WTC11 (cell line): ENCODE results near the gene TMEM135. TPM values are rescaled to one million over a fixed set of nuclear protein-coding genes. Genes with fewer than 3 reads are reported as not detected.
A peak's percentile ranks its signal among the peaks of the same experiment; 100 is the strongest.

Source experiments
- ATAC-seq: fragments of 200-7000 bp; cut with Tn5 transposase; 2 replicates; pipeline ENCODE4 v1.10.0; 2021; ENCODE audit warnings: mild to moderate bottlenecking, moderate library complexity
- CTCF ChIA-PET: fragments of 300-600 bp; sonication (Branson Sonifier 250); formaldehyde crosslinking; loops from one replicate; lab custom pipeline; 2021; ENCODE audit warnings: antibody characterized with exemption; lab: Charles Lee
- POLR2A ChIA-PET: fragments of 350-600 bp; sonication (Branson Sonifier 250); formaldehyde crosslinking; loops from one replicate; lab custom pipeline; 2021; ENCODE audit warnings: antibody characterized with exemption; lab: Charles Lee
- DNase-seq: peaks from one replicate; pipeline ENCODE4 v3.0.0; 2021; ENCODE audit warnings: low spot score
- H3K27ac Mint-ChIP-seq: 2 replicates; pipeline ENCODE4 v1.8.0; 2021; ENCODE audit warnings: mixed read lengths
- H3K27me3 Mint-ChIP-seq: 2 replicates; pipeline ENCODE4 v1.8.0; 2021; ENCODE audit warnings: low read depth, mild to moderate bottlenecking, moderate library complexity, mixed read lengths
- H3K36me3 Mint-ChIP-seq: 2 replicates; pipeline ENCODE4 v1.8.0; 2021; ENCODE audit warnings: mixed read lengths
- H3K4me1 Mint-ChIP-seq: 2 replicates; pipeline ENCODE4 v1.8.0; 2022; ENCODE audit warnings: mixed read lengths
- H3K4me3 Mint-ChIP-seq: 2 replicates; pipeline ENCODE4 v1.8.0; 2021; ENCODE audit warnings: mild to moderate bottlenecking, moderate library complexity, mixed read lengths
- H3K9me3 Mint-ChIP-seq: 2 replicates; pipeline ENCODE4 v1.8.0; 2021; ENCODE audit warnings: mixed read lengths
- ATF1 ChIP-seq: sonication (generic); formaldehyde crosslinking; IDR thresholded peaks from 2 replicates; pipeline ENCODE4 v1.8.1; 2023; ENCODE audit warnings: mild to moderate bottlenecking, moderate library complexity, missing genetic modification reagents
- CREB1 ChIP-seq: sonication (generic); formaldehyde crosslinking; IDR thresholded peaks from 2 replicates; pipeline ENCODE4 v1.8.0; 2023; ENCODE audit warnings: mild to moderate bottlenecking, missing genetic modification reagents
- E2F4 ChIP-seq: sonication (generic); formaldehyde crosslinking; IDR thresholded peaks from 2 replicates; pipeline ENCODE4 v1.8.1; 2022; ENCODE audit warnings: low read depth, mild to moderate bottlenecking, moderate library complexity, missing genetic modification reagents, borderline replicate concordance
- EMX1 ChIP-seq: fragments of 250-450 bp; sonication (Bioruptor Pico); IDR thresholded peaks from 2 replicates; pipeline ENCODE4 v1.8.0; 2021; ENCODE audit warnings: mild to moderate bottlenecking
- FOXP1 ChIP-seq: sonication (generic); formaldehyde crosslinking; IDR thresholded peaks from 2 replicates; pipeline ENCODE4 v1.8.0; 2022; ENCODE audit warnings: missing genetic modification reagents, mild to moderate bottlenecking, moderate library complexity, borderline replicate concordance
- GABPB1 ChIP-seq: sonication (generic); formaldehyde crosslinking; IDR thresholded peaks from 2 replicates; pipeline ENCODE4 v1.8.1; 2023; ENCODE audit warnings: mild to moderate bottlenecking, missing genetic modification reagents
- HMGA2 ChIP-seq: fragments of 250-450 bp; sonication (Bioruptor Pico); IDR thresholded peaks from 2 replicates; pipeline ENCODE4 v1.4.0; 2021; ENCODE audit warnings: mild to moderate bottlenecking, moderate library complexity
- NFYB ChIP-seq: sonication (generic); formaldehyde crosslinking; conservative IDR thresholded peaks from 2 replicates; pipeline ENCODE4 v1.8.0; 2022; ENCODE audit warnings: low read depth, missing genetic modification reagents
- RORB ChIP-seq: fragments of 250-450 bp; sonication (Bioruptor Pico); IDR thresholded peaks from 2 replicates; pipeline ENCODE4 v1.9.0; 2021; ENCODE audit warnings: mild to moderate bottlenecking
- STAT6 ChIP-seq: sonication (generic); formaldehyde crosslinking; conservative IDR thresholded peaks from 2 replicates; pipeline ENCODE4 v1.8.1; 2023; ENCODE audit warnings: mild to moderate bottlenecking, low read depth, missing genetic modification reagents, moderate library complexity
- TEAD1 ChIP-seq: sonication (generic); formaldehyde crosslinking; IDR thresholded peaks from 2 replicates; pipeline ENCODE4 v1.8.0; 2022; ENCODE audit warnings: mild to moderate bottlenecking, missing genetic modification reagents
- ZNF317 ChIP-seq: sonication (generic); formaldehyde crosslinking; IDR thresholded peaks from 2 replicates; pipeline ENCODE4 v1.8.1; 2023; ENCODE audit warnings: low read depth, mild to moderate bottlenecking, moderate library complexity, missing genetic modification reagents, borderline replicate concordance
- total RNA-seq: library from RNA; stranded (reverse); gene quantifications from 3 replicates; pipeline ENCODE4 v1.2.3, GENCODE V29; 2021
- TF ChIP-seq, protein P1 (sequence below): sonication (generic); formaldehyde crosslinking; IDR thresholded peaks from 2 replicates; pipeline ENCODE4 v1.8.1; 2022; ENCODE audit warnings: low read depth, missing genetic modification reagents, borderline replicate concordance
- TF ChIP-seq, protein P2 (sequence below): fragments of 200-600 bp; IDR thresholded peaks from 2 replicates; pipeline ENCODE4 v1.8.0; 2022; ENCODE audit warnings: antibody characterized with exemption
- TF ChIP-seq, protein P3 (sequence below): sonication (generic); formaldehyde crosslinking; IDR thresholded peaks from 2 replicates; pipeline ENCODE4 v1.8.1; 2022; ENCODE audit warnings: mild to moderate bottlenecking, missing genetic modification reagents, moderate library complexity, borderline replicate concordance
- TF ChIP-seq, protein P4 (sequence below): sonication (generic); formaldehyde crosslinking; IDR thresholded peaks from 2 replicates; pipeline ENCODE4 v1.8.1; 2023; ENCODE audit warnings: mild to moderate bottlenecking, missing genetic modification reagents
- TF ChIP-seq, protein P5 (sequence below): sonication (generic); formaldehyde crosslinking; IDR thresholded peaks from 2 replicates; pipeline ENCODE4 v1.8.1; 2023; ENCODE audit warnings: mild to moderate bottlenecking, moderate library complexity, missing genetic modification reagents
- TF ChIP-seq, protein P6 (sequence below): fragments of 250-450 bp; sonication (Bioruptor Pico); IDR thresholded peaks from 2 replicates; pipeline ENCODE4 v1.9.0; 2021; ENCODE audit warnings: mild to moderate bottlenecking

Gene TMEM135
- total RNA-seq, 1 experiment from 2014 or later = 35.8 TPM

GRCh38 chr11:87352759-87353707 lies 315.3 kb downstream of the TMEM135 start:
- no peak overlapping the region for H3K4me3 Mint-ChIP-seq
- peaks cover 4% of the 10 kb centered on the region for H3K4me1 Mint-ChIP-seq
- H3K27me3 Mint-ChIP-seq = no peaks in the 10 kb centered on the region
- POLR2A ChIA-PET = interaction anchor here (1.6 kb wide), 1 partner anchor 68 kb away, joined by 3 read pairs; no protein-coding TSS in a partner anchor
- no peaks in the 10 kb centered on the region for H3K36me3 Mint-ChIP-seq
- TF ChIP-seq FOXP1 (0 out of 2 replicates have a peak, but pooled peaks have one; percentile 44), GABPB1 (no peak), NFYB (CRISPR knock-in tag) (no peak)
- TF ChIP-seq, protein P1, sequence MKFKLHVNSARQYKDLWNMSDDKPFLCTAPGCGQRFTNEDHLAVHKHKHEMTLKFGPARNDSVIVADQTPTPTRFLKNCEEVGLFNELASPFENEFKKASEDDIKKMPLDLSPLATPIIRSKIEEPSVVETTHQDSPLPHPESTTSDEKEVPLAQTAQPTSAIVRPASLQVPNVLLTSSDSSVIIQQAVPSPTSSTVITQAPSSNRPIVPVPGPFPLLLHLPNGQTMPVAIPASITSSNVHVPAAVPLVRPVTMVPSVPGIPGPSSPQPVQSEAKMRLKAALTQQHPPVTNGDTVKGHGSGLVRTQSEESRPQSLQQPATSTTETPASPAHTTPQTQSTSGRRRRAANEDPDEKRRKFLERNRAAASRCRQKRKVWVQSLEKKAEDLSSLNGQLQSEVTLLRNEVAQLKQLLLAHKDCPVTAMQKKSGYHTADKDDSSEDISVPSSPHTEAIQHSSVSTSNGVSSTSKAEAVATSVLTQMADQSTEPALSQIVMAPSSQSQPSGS = no peak
- TF ChIP-seq, protein P2, sequence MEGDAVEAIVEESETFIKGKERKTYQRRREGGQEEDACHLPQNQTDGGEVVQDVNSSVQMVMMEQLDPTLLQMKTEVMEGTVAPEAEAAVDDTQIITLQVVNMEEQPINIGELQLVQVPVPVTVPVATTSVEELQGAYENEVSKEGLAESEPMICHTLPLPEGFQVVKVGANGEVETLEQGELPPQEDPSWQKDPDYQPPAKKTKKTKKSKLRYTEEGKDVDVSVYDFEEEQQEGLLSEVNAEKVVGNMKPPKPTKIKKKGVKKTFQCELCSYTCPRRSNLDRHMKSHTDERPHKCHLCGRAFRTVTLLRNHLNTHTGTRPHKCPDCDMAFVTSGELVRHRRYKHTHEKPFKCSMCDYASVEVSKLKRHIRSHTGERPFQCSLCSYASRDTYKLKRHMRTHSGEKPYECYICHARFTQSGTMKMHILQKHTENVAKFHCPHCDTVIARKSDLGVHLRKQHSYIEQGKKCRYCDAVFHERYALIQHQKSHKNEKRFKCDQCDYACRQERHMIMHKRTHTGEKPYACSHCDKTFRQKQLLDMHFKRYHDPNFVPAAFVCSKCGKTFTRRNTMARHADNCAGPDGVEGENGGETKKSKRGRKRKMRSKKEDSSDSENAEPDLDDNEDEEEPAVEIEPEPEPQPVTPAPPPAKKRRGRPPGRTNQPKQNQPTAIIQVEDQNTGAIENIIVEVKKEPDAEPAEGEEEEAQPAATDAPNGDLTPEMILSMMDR = peak; percentile 99
- TF ChIP-seq, protein P3, sequence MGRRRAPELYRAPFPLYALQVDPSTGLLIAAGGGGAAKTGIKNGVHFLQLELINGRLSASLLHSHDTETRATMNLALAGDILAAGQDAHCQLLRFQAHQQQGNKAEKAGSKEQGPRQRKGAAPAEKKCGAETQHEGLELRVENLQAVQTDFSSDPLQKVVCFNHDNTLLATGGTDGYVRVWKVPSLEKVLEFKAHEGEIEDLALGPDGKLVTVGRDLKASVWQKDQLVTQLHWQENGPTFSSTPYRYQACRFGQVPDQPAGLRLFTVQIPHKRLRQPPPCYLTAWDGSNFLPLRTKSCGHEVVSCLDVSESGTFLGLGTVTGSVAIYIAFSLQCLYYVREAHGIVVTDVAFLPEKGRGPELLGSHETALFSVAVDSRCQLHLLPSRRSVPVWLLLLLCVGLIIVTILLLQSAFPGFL (CRISPR knock-in tag) = no peak
- no peak overlapping the region for H3K27ac Mint-ChIP-seq
- CTCF ChIA-PET = interaction anchor here (1.0 to 4.2 kb wide), 6 partner anchors 15 to 414 kb away, joined by 3 to 75 read pairs (median 8); no protein-coding TSS in a partner anchor
- peak; percentile 97 for ATAC-seq
- H3K9me3 Mint-ChIP-seq = no peaks in the 10 kb centered on the region
- peak; percentile 92 for DNase-seq

- H3K27me3 Mint-ChIP-seq = no peaks in the 10 kb centered on the region
- no peaks in the 10 kb centered on the region for H3K9me3 Mint-ChIP-seq
- H3K4me1 Mint-ChIP-seq = peaks cover 8% of the 10 kb centered on the region
- DNase-seq (no peak), ATAC-seq (no peak)
- ChIA-PET POLR2A (interaction anchor here (1.6 kb wide), 1 partner anchor 67 kb away, joined by 3 read pairs; no protein-coding TSS in a partner anchor), CTCF (interaction anchor here (0.7 to 4.2 kb wide), 5 partner anchors 14 to 414 kb away, joined by 3 to 75 read pairs (median 9); no protein-coding TSS in a partner anchor)
- H3K4me3 Mint-ChIP-seq = no peak overlapping the region
- no peaks in the 10 kb centered on the region for H3K36me3 Mint-ChIP-seq
- no peak overlapping the region; the same call in 1 of the 2 replicates for H3K27ac Mint-ChIP-seq
- TF ChIP-seq STAT6 (no peak), CREB1 (no peak), HMGA2 (no peak), RORB (CRISPR knock-in tag) (no peak), ZNF317 (CRISPR knock-in tag) (no peak), TEAD1 (CRISPR knock-in tag) (no peak), GABPB1 (no peak), E2F4 (CRISPR knock-in tag) (no peak), ATF1 (no peak), EMX1 (CRISPR knock-in tag) (no peak)
- TF ChIP-seq, protein P4, sequence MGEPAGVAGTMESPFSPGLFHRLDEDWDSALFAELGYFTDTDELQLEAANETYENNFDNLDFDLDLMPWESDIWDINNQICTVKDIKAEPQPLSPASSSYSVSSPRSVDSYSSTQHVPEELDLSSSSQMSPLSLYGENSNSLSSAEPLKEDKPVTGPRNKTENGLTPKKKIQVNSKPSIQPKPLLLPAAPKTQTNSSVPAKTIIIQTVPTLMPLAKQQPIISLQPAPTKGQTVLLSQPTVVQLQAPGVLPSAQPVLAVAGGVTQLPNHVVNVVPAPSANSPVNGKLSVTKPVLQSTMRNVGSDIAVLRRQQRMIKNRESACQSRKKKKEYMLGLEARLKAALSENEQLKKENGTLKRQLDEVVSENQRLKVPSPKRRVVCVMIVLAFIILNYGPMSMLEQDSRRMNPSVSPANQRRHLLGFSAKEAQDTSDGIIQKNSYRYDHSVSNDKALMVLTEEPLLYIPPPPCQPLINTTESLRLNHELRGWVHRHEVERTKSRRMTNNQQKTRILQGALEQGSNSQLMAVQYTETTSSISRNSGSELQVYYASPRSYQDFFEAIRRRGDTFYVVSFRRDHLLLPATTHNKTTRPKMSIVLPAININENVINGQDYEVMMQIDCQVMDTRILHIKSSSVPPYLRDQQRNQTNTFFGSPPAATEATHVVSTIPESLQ (CRISPR knock-in tag) = no peak
- TF ChIP-seq, protein P5, sequence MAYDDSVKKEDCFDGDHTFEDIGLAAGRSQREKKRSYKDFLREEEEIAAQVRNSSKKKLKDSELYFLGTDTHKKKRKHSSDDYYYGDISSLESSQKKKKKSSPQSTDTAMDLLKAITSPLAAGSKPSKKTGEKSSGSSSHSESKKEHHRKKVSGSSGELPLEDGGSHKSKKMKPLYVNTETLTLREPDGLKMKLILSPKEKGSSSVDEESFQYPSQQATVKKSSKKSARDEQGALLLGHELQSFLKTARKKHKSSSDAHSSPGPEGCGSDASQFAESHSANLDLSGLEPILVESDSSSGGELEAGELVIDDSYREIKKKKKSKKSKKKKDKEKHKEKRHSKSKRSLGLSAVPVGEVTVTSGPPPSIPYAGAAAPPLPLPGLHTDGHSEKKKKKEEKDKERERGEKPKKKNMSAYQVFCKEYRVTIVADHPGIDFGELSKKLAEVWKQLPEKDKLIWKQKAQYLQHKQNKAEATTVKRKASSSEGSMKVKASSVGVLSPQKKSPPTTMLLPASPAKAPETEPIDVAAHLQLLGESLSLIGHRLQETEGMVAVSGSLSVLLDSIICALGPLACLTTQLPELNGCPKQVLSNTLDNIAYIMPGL (CRISPR knock-in tag) = no peak
- TF ChIP-seq, protein P6, sequence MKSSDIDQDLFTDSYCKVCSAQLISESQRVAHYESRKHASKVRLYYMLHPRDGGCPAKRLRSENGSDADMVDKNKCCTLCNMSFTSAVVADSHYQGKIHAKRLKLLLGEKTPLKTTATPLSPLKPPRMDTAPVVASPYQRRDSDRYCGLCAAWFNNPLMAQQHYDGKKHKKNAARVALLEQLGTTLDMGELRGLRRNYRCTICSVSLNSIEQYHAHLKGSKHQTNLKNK (CRISPR knock-in tag) = no peak
Measured at GRCh38 chr11:87353771-87354345, 316.1 kb downstream of the TMEM135 start.
